Posterior cingulate gyrus (tissue), 11 donors: Measurements from ENCODE around the gene CXorf51A.
"Not testable (repeated sequence)": the region's sequence is repeated elsewhere in the genome, so short reads cannot be mapped to it uniquely, and the experiment has no call there.

ENCODE experiments used
- DNase-seq, 10 donors: peaks; one replicate each; pipeline versions ENCODE4 v3.0.0 to v3.0.0-alpha.2; 2020 to 2021; ENCODE audit warnings: mixed read lengths in 3 of 10
- intact Hi-C: fragments of 100-400 bp; cut with DNase I; formaldehyde crosslinking; loops from one replicate; pipeline ENCODE4 v1.15.1; 2023

Gene CXorf51A

GRCh38 chrX:146814644-146815043 is at the start of gene CXorf51A:
CXorf51A (minus strand) TSS chrX:146814744; CDS start chrX:146814723, 21 bp downstream.
- intact Hi-C loops, DNase-seq: not testable (repeated sequence)

DNA sequence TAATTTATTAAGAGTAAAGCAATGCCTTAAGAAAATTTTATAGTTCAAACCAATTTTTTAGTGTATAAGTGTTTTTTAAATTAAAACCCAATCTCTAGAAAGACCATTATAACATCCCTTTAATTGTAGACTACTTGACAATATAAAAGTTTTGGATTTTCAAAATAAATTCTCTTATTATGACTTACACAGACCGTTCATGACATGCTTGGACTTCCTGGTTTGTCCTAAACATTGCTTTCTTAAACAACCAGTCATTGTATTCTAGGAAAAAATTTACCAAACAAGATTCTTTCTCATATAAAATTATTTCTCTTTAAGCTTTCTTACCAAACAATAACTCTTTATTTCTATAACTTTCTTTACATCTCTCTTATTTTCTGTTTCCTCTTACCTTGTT is 49.0 kb upstream of the CXorf51A start:
- no peak for DNase-seq
- intact Hi-C loops: no loop called here

GRCh38 chrX:146854281-146854680 is 39.7 kb upstream of the CXorf51A start:
- intact Hi-C loops: no loop called here
- DNase-seq: no peak

- intact Hi-C loops: no loop called here
- peak in 3 of 10 donors; percentile 33 to 72 (median 63) for DNase-seq
Observed at GRCh38 chrX:146831994-146832393, 17.4 kb upstream of the CXorf51A start.

- DNase-seq, intact Hi-C loops: not testable (repeated sequence)
Observed at GRCh38 chrX:146809471-146809870, 5.1 kb downstream of the CXorf51A start, which contains the start of gene CXorf51B. CXorf51B (plus strand) TSS chrX:146809771; CDS start chrX:146809792, 21 bp downstream.
